ENCODE data around the gene KIF1A.
"Not testable (repeated sequence)": the region's sequence is repeated elsewhere in the genome, so short reads cannot be mapped to it uniquely, and the experiment has no call there.

KIF1A gene

GRCh38 chr2:240783819-240784621 lies 36.0 kb downstream of the KIF1A start:
- H3K9ac ChIP-seq (ENCODE audit: low read depth, low read length): no peak overlapping the region
- H3K36me3 ChIP-seq (ENCODE audit: insufficient read depth, low read length): peaks cover 4% of the 10 kb centered on the region
- no peaks in the 10 kb centered on the region for H3K9me3 ChIP-seq (ENCODE audit: control insufficient read depth, insufficient read depth, low read length)
- no peaks in the 10 kb centered on the region for H3K4me1 ChIP-seq (ENCODE audit: insufficient read depth, low read length)

GRCh38 chr2:240782886-240783818 lies 36.9 kb downstream of the KIF1A start:
- H3K9ac ChIP-seq (ENCODE audit: low read depth, low read length): no peak overlapping the region
- H3K9me3 ChIP-seq (ENCODE audit: control insufficient read depth, insufficient read depth, low read length): no peaks in the 10 kb centered on the region
- no peaks in the 10 kb centered on the region for H3K4me1 ChIP-seq (ENCODE audit: insufficient read depth, low read length)
- H3K36me3 ChIP-seq (ENCODE audit: insufficient read depth, low read length): peaks cover 4% of the 10 kb centered on the region

- no peak overlapping the region for H3K9ac ChIP-seq (ENCODE audit: low read depth, low read length)
- no peaks in the 10 kb centered on the region for H3K9me3 ChIP-seq (ENCODE audit: control insufficient read depth, insufficient read depth, low read length)
- H3K36me3 ChIP-seq (ENCODE audit: insufficient read depth, low read length): peaks cover 4% of the 10 kb centered on the region; the same call in 1 of the 2 replicates
- no peaks in the 10 kb centered on the region for H3K4me1 ChIP-seq (ENCODE audit: insufficient read depth, low read length)
These were observed 37.7 kb downstream of the KIF1A start for GRCh38 chr2:240782221-240782885.

- Histone ChIP-seq H3K4me1 (ENCODE audit: insufficient read depth, low read length) (no peaks in the 10 kb centered on the region), H3K36me3 (ENCODE audit: insufficient read depth, low read length) (no peaks in the 10 kb centered on the region), H3K9me3 (ENCODE audit: control insufficient read depth, insufficient read depth, low read length) (no peaks in the 10 kb centered on the region), H3K9ac (ENCODE audit: low read depth, low read length) (no peak overlapping the region)
These were observed 38.4 kb downstream of the KIF1A start for GRCh38 chr2:240781471-240782220.

- Histone ChIP-seq H3K9ac (ENCODE audit: low read depth, low read length) (no peak overlapping the region), H3K4me1 (ENCODE audit: insufficient read depth, low read length) (no peaks in the 10 kb centered on the region), H3K36me3 (ENCODE audit: insufficient read depth, low read length) (no peaks in the 10 kb centered on the region), H3K9me3 (ENCODE audit: control insufficient read depth, insufficient read depth, low read length) (no peaks in the 10 kb centered on the region)
These were observed 39.9 kb downstream of the KIF1A start for GRCh38 chr2:240780023-240780700.

- H3K36me3 ChIP-seq (ENCODE audit: insufficient read depth, low read length); H3K9me3 ChIP-seq (ENCODE audit: control insufficient read depth, insufficient read depth, low read length); H3K9ac ChIP-seq (ENCODE audit: low read depth, low read length); H3K4me1 ChIP-seq (ENCODE audit: insufficient read depth, low read length): not testable (repeated sequence)
These were observed 40.7 kb downstream of the KIF1A start for GRCh38 chr2:240779250-240779832.

GRCh38 chr2:240778426-240778825 lies 41.6 kb downstream of the KIF1A start:
- H3K9me3 ChIP-seq (ENCODE audit: control insufficient read depth, insufficient read depth, low read length): no peaks in the 10 kb centered on the region
- H3K36me3 ChIP-seq (ENCODE audit: insufficient read depth, low read length): peaks cover 5% of the 10 kb centered on the region; the same call in 1 of the 2 replicates
- no peak overlapping the region for H3K9ac ChIP-seq (ENCODE audit: low read depth, low read length)
- no peaks in the 10 kb centered on the region for H3K4me1 ChIP-seq (ENCODE audit: insufficient read depth, low read length)

- no peaks in the 10 kb centered on the region for H3K4me1 ChIP-seq (ENCODE audit: insufficient read depth, low read length)
These were observed 42.4 kb downstream of the KIF1A start for GRCh38 chr2:240777456-240778212.

GRCh38 chr2:240775905-240776304 lies 44.1 kb downstream of the KIF1A start:
- Histone ChIP-seq H3K9me3 (ENCODE audit: control insufficient read depth, insufficient read depth, low read length) (no peaks in the 10 kb centered on the region), H3K36me3 (ENCODE audit: insufficient read depth, low read length) (peaks cover 11% of the 10 kb centered on the region; the same call in 1 of the 2 replicates), H3K4me1 (ENCODE audit: insufficient read depth, low read length) (no peaks in the 10 kb centered on the region), H3K9ac (ENCODE audit: low read depth, low read length) (no peak overlapping the region)

More at GRCh38 chr2:240777456-240778212, 42.4 kb downstream of the KIF1A start:
- Histone ChIP-seq H3K36me3 (ENCODE audit: insufficient read depth, low read length) (peaks cover 11% of the 10 kb centered on the region; the same call in 1 of the 2 replicates), H3K9ac (ENCODE audit: low read depth, low read length) (no peak overlapping the region), H3K9me3 (ENCODE audit: control insufficient read depth, insufficient read depth, low read length) (no peaks in the 10 kb centered on the region)

- Histone ChIP-seq H3K9me3 (ENCODE audit: control insufficient read depth, insufficient read depth, low read length) (no peaks in the 10 kb centered on the region), H3K9ac (ENCODE audit: low read depth, low read length) (no peak overlapping the region), H3K36me3 (ENCODE audit: insufficient read depth, low read length) (peaks cover 11% of the 10 kb centered on the region; the same call in 1 of the 2 replicates), H3K4me1 (ENCODE audit: insufficient read depth, low read length) (no peaks in the 10 kb centered on the region)
These were observed 45.2 kb downstream of the KIF1A start for GRCh38 chr2:240774856-240775255.

GRCh38 chr2:240769096-240769495 lies 50.9 kb downstream of the KIF1A start:
- Histone ChIP-seq H3K4me1 (ENCODE audit: insufficient read depth, low read length) (no peaks in the 10 kb centered on the region), H3K36me3 (ENCODE audit: insufficient read depth, low read length) (peaks cover 26% of the 10 kb centered on the region), H3K9me3 (ENCODE audit: control insufficient read depth, insufficient read depth, low read length) (no peaks in the 10 kb centered on the region), H3K9ac (ENCODE audit: low read depth, low read length) (no peak overlapping the region)

GRCh38 chr2:240768216-240768615 lies 51.8 kb downstream of the KIF1A start:
- H3K9ac ChIP-seq (ENCODE audit: low read depth, low read length): no peak overlapping the region
- H3K36me3 ChIP-seq (ENCODE audit: insufficient read depth, low read length): peaks cover 20% of the 10 kb centered on the region
- no peaks in the 10 kb centered on the region for H3K4me1 ChIP-seq (ENCODE audit: insufficient read depth, low read length)
- H3K9me3 ChIP-seq (ENCODE audit: control insufficient read depth, insufficient read depth, low read length): no peaks in the 10 kb centered on the region
